ENCODE data around the gene DAPL1. TPM values are rescaled to one million over a fixed set of nuclear protein-coding genes. Genes with fewer than 3 reads are reported as not detected.
A peak's percentile ranks its signal among the peaks of the same experiment; 100 is the strongest.

Gene DAPL1, protein sequence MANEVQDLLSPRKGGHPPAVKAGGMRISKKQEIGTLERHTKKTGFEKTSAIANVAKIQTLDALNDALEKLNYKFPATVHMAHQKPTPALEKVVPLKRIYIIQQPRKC
- polyA plus RNA-seq (ENCODE audit: insufficient read length): not detected

DNA sequence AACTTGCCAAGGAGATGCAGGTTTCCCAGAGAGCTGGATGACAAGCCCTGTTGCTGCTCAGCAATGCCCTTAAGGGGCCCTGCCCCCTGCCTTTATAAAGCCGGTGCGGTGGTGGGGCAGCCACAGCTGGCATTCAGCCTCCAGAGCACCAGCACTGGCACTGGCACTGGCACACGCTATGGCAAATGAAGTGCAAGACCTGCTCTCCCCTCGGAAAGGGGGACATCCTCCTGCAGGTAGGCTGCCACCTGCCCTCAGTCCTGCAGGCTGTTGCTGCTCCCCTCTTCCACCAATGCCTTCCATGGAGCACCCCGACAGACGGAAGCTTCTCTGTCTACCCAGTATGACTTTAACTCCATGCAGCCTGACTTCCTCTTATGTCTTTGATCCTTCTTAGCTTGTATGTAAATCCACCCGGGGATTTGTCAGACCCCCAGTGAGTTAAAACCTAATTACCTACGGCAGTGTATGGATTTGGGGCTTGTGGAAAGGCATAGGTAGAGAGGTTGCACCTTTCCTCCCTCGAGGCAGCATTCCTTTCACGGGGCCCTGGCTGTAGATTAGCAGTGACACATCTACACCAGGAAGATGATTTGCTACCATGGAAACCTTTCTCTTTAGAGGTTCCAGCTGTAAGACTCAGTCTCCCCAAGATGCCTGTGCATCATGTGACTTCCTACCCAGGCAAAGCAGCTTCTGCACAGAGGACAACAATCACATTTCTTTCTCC is at the start of gene DAPL1:
Gene DAPL1 (plus strand): TSS at position 123 of the 730 bp plus-strand sequence. CDS start 56 bp downstream, at position 179.
- DNase-seq (ENCODE audit: low read depth): no peak

DNA sequence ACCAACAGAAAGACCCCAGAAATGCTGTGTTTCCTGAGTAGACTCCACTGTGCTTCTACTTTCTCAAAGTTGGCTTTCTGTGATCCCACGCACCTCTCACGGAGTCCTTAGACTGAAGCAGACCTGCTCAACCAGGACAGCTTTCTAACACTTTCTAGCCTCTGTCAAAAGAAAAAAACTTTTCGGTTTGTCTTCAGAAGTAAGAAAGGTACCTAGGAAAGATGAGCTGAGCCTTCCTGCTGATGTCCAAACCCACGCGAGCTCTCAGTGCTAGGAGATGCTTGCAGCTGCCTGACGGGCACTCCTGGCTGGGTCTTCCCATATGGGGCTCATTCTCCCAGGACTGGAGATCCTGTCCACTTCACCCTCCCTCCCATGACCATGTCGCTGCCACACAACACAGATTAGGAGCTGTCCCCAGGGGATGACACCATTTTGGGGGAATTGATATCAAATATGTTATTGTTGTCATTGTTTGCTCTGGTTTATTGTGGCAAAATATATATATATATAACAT is 49.2 kb upstream of the DAPL1 start:
- no peak for DNase-seq (ENCODE audit: low read depth)

DNA sequence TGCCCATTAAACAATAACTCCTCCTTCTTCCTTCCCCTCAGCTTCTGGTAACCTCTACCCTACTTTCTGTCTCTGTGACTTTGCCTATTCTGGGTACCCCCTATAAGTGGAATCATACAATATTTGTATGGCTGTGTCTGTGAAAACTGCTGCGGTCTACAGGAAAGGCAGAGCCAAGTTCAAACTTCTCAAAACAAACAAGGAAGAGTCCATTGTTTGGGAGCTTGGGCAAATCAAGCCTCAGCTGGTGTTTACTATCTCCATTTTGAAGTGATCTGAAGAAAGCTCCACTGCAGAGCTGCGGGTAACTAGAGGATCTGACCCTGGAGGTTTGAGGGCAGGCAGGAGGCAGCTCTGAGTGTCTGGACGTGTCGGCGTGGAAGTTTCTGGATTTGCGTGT is 48.6 kb upstream of the DAPL1 start:
- DNase-seq (ENCODE audit: low read depth): no peak

DNA sequence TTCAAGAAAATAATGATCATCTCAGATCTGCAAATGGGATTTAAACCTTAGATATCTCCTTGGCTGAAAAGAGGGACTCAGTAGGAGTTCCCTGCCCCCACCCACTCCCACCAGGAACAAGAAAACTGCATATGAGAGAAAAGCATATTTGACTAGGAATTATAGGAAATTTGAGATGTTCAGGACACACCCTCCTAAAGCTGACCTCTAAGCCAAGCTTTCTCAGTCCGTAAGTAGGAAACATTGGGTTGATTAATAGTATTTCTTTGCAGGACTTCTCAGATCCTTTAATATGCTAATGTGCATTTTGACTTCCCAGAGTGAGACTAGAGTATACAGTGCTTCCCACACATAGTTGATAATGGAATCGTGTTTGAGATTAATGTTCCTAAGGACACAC is 47.8 kb upstream of the DAPL1 start:
- DNase-seq (ENCODE audit: low read depth): no peak

DNA sequence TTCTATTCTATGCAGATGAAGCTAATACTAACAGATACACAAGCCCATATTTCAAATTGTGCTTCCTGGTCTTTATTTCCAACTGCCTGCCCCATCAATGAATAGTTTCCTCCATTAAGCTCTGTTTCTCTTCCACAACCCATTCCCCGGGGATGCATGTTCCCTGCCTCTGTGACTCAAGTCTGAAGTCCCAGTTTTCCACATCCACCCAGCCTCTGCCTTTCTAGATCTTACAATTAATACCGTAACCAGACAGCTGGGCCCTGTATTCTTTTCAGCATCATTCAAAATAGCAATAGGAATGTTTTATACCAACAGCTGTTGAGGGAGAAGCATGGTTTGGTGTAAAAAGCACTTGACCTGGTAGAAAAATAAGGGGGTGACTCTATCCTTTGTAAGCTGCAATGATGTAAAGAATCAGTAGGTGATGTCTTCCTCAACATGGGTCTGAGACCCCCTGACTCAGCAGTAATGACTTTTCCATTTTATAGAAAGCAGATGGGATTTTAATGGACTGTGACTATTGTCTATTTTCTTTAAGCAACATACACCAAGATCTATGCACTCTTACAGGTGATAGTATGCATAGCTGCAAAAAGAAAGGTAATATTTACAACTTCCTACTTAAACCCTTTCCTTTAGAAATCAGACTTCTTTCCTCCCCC is 46.1 kb upstream of the DAPL1 start:
- no peak for DNase-seq (ENCODE audit: low read depth)

DNA sequence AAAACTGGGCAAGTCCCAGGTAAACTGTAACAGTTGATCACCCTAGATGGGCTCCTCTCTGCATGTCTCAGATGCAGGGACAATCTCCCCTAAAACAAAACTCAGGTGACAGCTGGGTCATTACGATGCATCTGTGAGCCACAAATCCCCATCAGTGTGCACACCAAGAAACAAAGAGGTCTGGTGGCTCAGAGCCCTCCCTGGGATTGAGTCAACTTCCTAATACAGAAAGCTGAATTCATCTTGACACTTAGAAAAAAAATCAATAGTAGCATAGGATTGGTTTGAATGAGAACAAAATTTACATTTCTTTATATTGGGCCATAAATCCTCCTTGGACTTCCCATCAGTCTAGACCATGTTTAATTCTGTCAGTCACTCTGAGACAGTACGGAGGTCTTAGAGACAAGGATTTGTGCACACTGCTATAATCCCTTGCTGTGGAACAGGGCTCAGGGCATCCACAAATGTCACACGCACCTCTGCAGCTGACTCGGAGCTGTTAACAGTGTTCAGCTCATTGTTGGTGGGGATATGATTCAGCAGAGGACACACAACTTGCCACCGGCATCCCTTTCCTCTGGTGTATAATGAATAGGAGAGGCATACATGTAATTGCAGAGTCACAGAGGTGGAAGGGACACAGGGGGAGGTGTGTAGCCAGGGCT is 44.5 kb upstream of the DAPL1 start:
- DNase-seq (ENCODE audit: low read depth): no peak

DNA sequence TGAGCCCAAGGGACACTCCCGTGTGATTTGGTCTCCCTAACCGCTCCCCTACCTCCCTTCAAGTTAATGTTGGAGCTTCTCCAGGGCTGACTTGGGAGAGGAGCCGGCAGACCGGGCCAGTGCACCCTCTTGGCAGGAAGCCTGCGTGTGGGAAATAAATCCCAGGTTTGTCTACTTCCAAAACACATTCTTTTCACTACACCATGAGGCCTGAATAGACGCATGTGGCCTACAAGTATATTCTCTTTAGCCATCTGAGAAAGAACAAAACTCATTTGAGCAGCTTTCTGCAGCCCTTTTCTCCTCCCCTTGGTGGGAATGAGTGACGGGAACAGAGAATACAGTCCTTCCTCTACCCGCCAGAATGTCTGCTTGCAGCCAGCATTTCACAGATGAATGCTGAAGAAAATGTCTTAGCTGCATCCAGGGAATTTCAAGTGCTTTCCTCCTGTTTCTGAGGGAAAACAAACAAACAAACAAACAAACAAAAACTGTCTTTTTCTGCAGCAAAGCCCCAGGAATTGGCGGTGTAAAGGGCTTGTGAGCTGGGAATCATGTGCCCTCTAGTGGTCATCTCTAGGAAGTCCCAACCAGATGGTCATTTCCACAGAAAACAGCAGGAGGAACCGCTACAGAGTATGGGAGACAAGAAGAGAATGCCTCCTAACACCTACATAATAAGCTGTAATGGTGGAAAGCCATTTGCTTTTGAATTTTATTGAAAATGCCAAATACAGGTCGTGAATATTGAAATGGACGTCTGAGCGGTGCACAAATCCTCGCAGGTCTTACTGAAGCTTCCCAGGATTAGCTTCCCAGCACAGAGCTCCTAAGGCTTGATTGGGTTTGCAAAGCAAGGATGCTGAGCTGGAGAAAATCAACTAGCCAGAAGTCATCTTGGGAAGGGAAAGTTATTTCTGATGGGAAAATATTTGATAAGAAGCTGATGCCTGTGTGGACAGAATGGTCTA is 41.2 kb upstream of the DAPL1 start:
- peak; percentile 67 for DNase-seq (ENCODE audit: low read depth)

DNA sequence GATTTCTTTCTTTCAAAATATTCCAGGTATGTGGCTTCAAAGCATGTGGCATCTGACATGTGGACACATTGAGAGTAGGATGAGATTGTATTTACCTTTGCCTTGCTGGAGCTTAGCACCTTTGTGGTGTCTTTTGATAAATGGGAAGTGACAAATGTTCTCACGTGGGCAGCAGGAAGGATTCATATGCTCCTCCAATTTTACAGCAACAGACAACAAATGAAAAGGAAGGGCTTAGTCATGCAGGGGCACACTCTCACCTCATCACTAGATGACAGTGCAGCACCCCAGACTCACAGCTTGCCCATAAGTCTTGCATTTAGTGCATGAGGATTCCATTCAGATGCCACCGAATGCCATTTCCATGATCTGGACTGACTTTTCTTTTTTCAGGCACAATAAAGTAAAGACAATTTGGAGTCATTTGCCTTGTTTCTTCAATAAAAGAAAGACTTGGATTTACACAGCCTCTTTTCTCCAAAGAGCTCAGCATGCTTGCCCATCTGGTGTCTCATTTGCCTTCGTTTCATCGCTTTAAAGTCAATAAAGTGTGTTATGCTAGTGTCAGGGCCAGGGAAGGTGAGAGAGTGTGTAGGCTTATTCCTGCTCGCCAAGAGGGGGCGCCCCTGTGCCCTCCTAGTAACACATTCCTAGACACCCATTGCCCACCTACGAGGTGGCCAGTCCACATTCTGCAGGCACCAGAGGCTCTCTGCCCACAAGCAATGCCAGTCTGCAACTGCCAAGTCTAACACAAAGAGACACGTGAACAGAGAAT is 39.6 kb upstream of the DAPL1 start:
- DNase-seq (ENCODE audit: low read depth): no peak

DNA sequence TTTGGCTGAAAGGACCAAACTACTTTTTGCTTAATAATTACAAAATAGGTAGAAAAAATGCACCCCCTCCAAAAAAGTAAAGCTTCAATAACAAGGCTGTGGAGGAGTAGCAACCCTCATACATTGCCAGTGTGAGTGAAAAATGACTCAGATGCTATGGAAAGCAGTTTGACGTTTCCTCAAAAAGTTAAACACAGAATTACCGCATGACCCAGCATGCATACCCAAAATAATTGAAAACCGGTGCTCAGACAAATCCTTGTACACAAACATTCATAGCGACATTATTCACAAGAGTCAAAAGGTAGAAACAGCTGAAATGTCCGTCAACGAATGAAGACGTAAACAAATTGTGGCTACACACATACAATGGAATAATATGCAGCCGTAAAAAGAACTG is 38.8 kb upstream of the DAPL1 start:
- no peak for DNase-seq (ENCODE audit: low read depth)

DNA sequence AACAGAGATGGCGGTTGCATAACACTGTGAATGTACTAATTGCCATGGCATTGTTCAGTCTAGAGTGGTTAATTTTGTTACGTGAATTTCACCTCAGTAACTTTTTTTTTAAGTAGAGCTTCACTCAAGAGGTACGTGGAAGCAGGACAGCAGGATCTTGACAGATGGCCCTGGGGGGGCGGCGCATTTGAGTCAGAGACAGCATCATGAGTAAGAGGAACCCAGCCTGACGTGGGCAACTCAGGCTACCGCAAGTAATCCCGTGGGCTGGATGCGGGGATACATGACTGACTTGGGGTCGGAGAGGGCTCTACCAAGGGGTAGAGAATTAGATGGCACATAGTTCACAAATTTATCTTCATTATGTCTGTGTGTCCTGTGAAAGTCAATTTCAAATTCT is 38.1 kb upstream of the DAPL1 start:
- DNase-seq (ENCODE audit: low read depth): no peak

DNA sequence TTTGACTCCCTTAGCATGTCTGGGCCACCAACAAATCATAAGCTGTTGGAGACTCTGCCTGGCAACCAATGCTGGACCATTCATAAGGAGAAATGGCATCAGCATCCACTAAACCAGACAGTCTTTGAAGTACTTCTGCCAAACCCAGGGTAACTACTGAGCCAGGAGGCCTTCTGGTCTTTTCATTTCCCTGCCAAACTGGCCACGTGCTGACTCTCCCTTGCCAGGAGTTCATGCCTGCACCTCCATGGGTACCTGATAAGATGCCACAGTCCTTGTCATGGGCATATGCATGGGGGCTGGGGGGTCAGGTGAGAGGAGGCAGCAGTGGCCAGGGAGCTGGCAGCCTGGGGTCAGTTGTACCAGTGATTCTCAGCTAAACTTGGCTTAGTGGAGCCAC is 34.2 kb upstream of the DAPL1 start:
- DNase-seq (ENCODE audit: low read depth): no peak

DNA sequence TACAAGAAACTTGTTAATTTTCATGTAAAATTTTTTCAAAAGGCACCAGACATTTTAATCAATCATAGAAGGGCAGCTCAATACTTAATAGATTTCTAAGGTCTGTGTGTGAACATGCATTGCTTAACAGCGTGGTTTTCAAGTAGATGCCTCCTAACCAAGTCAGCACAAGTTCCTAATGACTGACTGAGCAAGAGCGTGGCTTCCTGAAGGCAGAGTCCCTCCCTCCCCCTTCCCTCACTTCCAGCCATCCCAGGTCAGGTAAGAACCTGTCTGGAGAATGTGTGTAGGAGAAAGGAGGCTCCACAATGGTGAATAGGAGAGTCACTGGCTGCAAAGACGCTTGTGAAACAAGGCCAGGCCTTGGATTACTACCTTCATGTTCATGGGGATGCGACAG is 33.5 kb upstream of the DAPL1 start:
- no peak for DNase-seq (ENCODE audit: low read depth)

DNA sequence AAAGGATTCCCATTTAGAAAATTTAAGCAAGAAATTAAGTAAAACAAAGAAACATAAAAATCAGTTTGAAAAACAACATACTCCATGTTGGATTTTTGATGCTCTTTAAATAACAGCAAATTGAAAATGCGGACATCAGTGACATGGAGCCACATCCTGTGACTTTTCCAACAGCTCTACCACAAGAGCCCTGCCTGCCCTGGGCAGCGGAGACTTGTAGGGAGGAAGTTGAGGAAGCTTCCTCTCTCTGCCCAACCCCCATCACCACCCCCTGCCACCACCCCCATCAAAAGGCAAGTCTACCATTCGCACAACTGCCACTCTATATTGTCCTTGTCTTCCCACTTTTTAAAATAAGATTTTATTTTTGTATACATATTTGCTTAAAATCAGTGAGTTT is 32.8 kb upstream of the DAPL1 start:
- no peak for DNase-seq (ENCODE audit: low read depth)

DNA sequence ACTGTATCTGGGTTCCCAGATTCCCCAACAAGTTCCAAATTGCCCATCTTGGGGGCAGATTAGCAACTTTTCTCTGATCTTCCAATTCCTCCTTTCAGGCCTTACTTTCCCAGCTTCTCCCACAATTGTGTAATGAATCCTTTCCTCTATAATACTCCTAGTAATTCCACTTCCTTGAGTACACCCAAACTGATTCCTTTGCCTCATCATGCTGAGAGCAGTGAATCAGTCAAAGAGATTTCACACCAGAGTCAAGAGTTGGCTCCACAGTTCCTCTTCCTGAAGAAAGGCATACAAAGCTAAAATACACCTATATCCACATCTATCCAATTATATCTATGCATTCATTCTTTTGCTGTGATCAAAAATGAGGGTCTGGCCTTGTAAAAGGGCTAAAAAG is 28.6 kb upstream of the DAPL1 start:
- no peak for DNase-seq (ENCODE audit: low read depth)

DNA sequence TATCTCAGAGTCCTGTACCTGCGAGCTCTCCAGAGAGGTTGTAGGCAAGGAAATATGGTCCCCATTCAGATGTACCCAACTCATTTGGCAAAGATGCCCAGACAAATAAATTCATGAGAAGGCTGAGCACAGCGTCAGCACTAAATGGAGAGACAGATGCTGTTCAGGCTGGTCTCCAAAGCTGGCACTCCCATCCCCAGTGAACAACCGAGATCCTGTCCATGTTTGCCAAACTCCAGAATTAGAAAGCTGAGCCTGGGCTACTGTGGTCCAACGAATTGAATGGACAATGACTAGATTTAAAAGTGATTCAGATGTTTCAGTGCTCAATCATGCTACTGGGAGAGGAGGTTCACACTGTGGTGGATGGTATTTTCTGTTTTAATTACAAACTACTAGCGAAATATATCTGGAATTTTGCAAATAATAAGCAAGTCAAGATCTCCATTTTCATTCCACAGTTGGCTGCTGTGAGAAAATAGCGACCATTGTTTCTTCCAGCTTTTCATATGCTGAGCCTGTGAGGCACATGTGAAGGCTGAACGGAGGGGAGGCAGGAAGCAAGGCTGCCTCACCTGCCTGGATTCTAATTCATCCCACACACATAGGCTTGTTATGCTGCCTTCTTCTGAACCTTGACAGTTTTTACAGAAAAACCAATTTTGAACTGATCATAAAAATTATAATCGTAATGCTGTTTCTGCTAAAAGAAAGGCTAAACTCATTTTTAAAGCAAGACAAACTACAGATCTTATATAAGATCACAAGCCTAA is 22.6 kb upstream of the DAPL1 start:
- peak; percentile 14 for DNase-seq (ENCODE audit: low read depth)

DNA sequence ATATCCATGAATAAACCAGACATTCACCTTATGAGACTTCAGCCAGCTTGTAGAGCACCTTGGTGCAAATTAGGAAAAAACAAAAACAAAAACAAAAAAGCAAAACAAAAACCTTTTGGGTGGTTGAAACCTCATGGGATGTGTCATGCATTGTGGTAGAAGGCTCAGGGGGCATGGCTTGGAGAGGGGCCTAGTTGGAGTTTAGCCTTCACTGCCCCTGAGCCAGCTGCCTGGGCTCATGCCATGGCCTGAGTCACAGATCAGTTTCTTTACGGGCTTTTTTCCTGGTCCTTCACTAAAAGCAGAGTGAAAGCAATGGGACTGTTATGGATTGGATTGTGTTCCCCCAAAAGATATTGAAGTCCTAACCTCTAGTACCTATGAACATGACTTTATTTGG is 22.0 kb upstream of the DAPL1 start:
- DNase-seq (ENCODE audit: low read depth): no peak

DNA sequence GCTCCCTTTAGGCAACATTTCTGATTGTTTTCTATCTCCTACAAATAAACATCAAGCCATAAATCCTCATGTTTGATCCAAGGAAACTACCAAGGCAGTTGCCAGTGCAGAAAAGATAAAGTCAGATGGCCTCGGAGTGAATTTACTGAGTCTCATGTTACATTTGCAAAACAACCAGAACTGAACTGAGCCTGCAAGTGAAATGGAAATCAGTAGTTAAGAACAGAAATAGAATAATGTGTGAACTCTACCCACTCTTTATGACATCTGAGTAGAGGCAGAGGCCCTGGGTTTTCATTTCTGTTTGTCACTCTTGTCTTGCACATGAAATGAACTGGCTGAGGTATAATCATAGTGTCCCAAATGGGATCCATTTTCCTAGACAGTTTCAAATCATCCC is 20.4 kb upstream of the DAPL1 start:
- DNase-seq (ENCODE audit: low read depth): no peak

DNA sequence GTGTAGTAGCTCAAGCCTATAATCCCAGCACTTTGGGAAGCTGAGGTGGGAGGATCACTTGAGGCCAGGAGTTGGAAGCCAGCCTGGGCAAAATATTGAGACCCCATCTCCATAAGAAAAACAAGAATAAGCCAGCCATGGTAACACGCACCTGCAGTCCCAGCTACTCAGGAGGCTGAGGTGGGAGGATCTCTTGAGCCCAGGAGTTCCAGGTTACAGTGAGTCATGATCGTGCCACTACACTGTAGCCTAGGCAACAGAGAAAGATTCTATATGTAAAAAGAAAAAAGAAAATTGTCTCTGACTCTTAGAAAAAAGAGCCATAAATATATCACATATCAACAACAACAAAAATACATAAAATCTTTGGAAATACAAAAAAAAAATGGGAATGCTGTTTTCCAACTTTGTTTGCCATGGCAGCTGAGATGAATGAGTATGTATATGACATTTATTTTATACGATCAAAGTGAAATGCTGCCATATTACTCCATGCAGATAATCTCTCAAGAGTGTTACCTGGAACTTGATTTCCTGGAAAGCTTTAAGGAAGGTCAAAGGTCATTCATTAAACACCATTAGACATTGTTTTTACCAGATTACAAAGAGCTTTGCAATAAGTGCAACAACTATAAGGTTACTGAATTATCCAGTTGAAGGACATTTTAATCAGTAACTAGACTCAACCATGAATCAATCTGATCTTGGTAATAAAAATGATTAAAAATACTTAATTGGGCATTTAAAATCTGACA is 19.7 kb upstream of the DAPL1 start:
- DNase-seq (ENCODE audit: low read depth): no peak

DNA sequence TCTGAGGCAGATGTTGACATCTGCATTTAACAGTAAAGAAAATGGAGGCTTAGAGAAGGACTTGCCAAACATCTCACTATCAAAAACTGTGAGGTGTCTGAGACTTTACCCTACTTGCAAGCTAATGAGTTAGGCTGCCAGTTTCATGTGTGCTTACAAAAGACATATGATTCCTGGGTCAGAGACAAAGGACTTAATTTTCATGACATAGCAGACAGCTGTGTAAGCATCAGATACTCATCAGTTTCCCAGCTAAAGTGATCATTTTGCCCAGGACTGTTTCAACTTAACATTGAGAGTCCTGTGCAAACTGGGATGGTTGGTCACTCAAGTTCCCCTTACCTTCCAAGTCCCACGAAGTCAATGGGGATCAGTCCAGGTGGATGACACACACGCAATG is 18.9 kb upstream of the DAPL1 start:
- DNase-seq (ENCODE audit: low read depth): no peak

Measured in forelimb muscle (tissue), 1 donor.